ENCODE results near the gene RYR2. TPM values are rescaled to one million over a fixed set of nuclear protein-coding genes. Genes with fewer than 3 reads are reported as not detected.
A peak's percentile ranks its signal among the peaks of the same experiment; 100 is the strongest.

RYR2 gene
- total and polyA plus RNA-seq, 4 donors = 0.43 to 11.6 (median 2.0) TPM

DNA sequence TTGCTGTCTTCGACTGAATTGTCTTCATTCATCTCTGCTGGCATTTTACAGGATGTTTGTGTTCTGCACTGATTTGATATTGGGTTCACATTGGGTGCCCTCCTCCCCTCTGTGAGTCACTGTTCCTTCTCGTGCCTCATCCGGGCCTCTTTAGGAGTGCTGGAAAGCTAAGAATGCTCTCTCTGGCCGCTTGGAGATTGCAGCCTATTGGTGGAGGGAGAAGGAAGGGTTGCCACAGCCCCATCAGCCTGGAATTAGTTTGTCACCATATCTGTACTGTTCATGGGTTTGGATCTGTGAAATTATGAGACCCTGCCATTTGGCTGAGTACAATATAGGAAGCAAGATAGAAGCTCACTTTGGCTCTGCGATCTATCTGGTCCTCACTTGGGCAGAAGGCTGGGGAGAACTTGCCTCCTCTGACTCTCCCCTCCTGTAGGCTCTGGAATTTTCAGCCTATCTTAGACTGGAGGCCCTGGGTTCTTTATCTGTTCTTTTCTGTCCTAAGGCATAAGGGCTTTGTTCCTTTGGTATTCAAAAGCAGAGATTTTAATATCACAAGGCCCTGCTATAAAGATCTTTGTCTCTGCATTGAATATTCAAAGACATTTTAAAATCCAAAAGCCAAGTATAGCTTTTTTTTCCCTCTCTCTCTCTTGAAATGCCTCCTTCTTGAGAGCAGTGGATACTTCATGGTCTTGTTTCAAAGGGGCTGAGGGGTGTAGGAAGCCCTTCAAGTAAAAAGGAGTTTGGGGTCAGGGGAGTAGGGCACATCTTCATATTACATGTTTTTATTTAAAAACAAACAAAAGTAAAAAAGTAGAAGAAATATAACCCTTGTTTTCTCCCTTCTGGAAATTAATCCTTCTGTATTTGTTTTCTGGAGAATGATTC is 500.8 kb downstream of the RYR2 start:
- TF ChIP-seq, protein P1, sequence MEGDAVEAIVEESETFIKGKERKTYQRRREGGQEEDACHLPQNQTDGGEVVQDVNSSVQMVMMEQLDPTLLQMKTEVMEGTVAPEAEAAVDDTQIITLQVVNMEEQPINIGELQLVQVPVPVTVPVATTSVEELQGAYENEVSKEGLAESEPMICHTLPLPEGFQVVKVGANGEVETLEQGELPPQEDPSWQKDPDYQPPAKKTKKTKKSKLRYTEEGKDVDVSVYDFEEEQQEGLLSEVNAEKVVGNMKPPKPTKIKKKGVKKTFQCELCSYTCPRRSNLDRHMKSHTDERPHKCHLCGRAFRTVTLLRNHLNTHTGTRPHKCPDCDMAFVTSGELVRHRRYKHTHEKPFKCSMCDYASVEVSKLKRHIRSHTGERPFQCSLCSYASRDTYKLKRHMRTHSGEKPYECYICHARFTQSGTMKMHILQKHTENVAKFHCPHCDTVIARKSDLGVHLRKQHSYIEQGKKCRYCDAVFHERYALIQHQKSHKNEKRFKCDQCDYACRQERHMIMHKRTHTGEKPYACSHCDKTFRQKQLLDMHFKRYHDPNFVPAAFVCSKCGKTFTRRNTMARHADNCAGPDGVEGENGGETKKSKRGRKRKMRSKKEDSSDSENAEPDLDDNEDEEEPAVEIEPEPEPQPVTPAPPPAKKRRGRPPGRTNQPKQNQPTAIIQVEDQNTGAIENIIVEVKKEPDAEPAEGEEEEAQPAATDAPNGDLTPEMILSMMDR (IDR thresholded peaks at IDR 0.05; ENCODE audit: control extremely low read depth, extremely low read depth) = no peak
- no peak overlapping the region for H3K9ac ChIP-seq (ENCODE audit: insufficient read depth in 1 of 2, low read length in 2 of 2)
- no peak overlapping the region for H3K4me3 ChIP-seq
- ATAC-seq (ENCODE audit: insufficient read depth, low FRiP score) (peak; percentile 19), DNase-seq (no peak)
- H3K36me3 ChIP-seq (ENCODE audit: control insufficient read depth in 4 of 4, insufficient read depth in 4 of 4, low read length in 4 of 4) = no peaks in the 10 kb centered on the region
- peak overlapping the region in 1 of 2 donors; percentile 52 for H3K27ac ChIP-seq (ENCODE audit: low read depth in 1 of 2, low read length in 1 of 2)
- H3K9me3 ChIP-seq (ENCODE audit: control insufficient read depth in 4 of 4, insufficient read depth in 3 of 4, low read length in 3 of 4) = no peaks in the 10 kb centered on the region
- no peaks in the 10 kb centered on the region for H3K27me3 ChIP-seq (ENCODE audit: control insufficient read depth in 3 of 3, insufficient read depth in 3 of 3, low read length in 2 of 3)
- WGBS, 2 donors = 68 to 70% methylated on average over 5 of the region's 5 CpGs
- H3K4me1 ChIP-seq (ENCODE audit: control insufficient read depth in 5 of 5, insufficient read depth in 5 of 5, low read length in 5 of 5) = no peaks in the 10 kb centered on the region

DNA sequence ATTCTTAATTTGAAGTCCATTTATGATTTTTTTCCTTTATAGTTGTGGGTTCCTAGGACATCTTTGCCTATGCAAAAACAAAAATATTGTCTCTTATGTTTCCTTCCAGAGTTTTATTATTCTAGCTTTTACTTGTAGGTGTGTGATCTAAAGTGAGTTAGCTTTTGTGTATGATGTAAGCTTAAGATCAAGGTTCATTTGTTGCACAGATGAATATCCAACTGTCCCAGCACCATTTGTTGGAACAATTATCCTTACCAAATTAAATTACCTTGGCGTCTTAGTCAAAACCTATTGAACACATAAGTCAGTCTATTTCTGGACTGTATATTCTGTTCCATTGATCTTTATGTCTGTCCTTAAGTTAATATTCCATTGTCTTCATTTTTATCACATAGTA is 511.1 kb downstream of the RYR2 start:
- Histone ChIP-seq H3K4me3 (no peak overlapping the region), H3K36me3 (ENCODE audit: control insufficient read depth in 4 of 4, insufficient read depth in 4 of 4, low read length in 4 of 4) (peaks cover 0 to 4% (median 0%) of the 10 kb centered on the region in 4 donors), H3K9ac (ENCODE audit: insufficient read depth in 1 of 2, low read length in 2 of 2) (no peak overlapping the region), H3K9me3 (ENCODE audit: control insufficient read depth in 4 of 4, insufficient read depth in 3 of 4, low read length in 3 of 4) (no peaks in the 10 kb centered on the region), H3K27ac (ENCODE audit: low read depth in 1 of 2, low read length in 1 of 2) (no peak overlapping the region), H3K4me1 (ENCODE audit: control insufficient read depth in 5 of 5, insufficient read depth in 5 of 5, low read length in 5 of 5) (no peaks in the 10 kb centered on the region), H3K27me3 (ENCODE audit: control insufficient read depth in 3 of 3, insufficient read depth in 3 of 3, low read length in 2 of 3) (peaks cover 0 to 2% (median 0%) of the 10 kb centered on the region in 3 donors)
- ATAC-seq (ENCODE audit: insufficient read depth, low FRiP score) (no peak), DNase-seq (no peak)
- TF ChIP-seq, protein P1 (IDR thresholded peaks at IDR 0.05; ENCODE audit: control extremely low read depth, extremely low read depth) = no peak
- WGBS, 2 donors = 94 to 95% methylated on average over 1 of the region's 1 CpG

DNA sequence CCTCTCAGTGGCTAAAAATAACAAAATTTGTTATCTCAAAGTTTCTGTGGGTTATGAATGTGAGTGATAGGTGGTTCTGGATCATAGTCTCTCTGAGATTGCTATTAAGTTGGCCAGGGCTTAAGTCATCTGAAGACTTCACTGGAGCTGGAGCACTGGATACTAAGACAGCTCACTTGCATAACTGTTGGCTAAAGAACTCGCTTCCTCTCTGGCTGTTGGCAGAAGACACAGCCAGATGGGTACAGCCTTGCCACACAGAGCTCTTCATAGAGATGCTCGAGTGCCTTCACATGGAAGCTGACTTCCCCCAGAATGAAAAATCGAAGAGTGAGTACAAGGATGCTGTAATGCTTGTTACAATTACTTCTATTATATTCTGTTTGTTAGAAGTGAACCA is 514.9 kb downstream of the RYR2 start:
- no peak for ATAC-seq (ENCODE audit: insufficient read depth, low FRiP score)

More for the DNA sequence above, 514.9 kb downstream of the RYR2 start:
- 69 to 75% methylated on average over 3 of the region's 3 CpGs for WGBS, 2 donors
- TF ChIP-seq, protein P1 (IDR thresholded peaks at IDR 0.05; ENCODE audit: control extremely low read depth, extremely low read depth) = no peak
- H3K4me3 ChIP-seq = no peak overlapping the region
- H3K27me3 ChIP-seq (ENCODE audit: control insufficient read depth in 3 of 3, insufficient read depth in 3 of 3, low read length in 2 of 3) = peaks cover 0 to 2% (median 0%) of the 10 kb centered on the region in 3 donors
- H3K27ac ChIP-seq (ENCODE audit: low read depth in 1 of 2, low read length in 1 of 2) = no peak overlapping the region
- H3K9ac ChIP-seq (ENCODE audit: insufficient read depth in 1 of 2, low read length in 2 of 2) = no peak overlapping the region
- no peaks in the 10 kb centered on the region for H3K9me3 ChIP-seq (ENCODE audit: control insufficient read depth in 4 of 4, insufficient read depth in 3 of 4, low read length in 3 of 4)
- peaks cover 0 to 6% (median 0%) of the 10 kb centered on the region in 5 donors for H3K4me1 ChIP-seq (ENCODE audit: control insufficient read depth in 5 of 5, insufficient read depth in 5 of 5, low read length in 5 of 5)
- H3K36me3 ChIP-seq (ENCODE audit: control insufficient read depth in 4 of 4, insufficient read depth in 4 of 4, low read length in 4 of 4) = no peaks in the 10 kb centered on the region
- DNase-seq = no peak
